DMS153 treated with DMSO at 0.1 percent for 48 hours (cell line): ENCODE measurements around the gene MYO1A.
"Not testable (repeated sequence)": the region's sequence is repeated elsewhere in the genome, so short reads cannot be mapped to it uniquely, and the experiment has no call there.

Experiments used
- DNase-seq: peaks from one replicate; lab custom pipeline; 2025; ENCODE audit not compliant: unreplicated experiment; lab: John Stamatoyannopoulos, UW

The MYO1A gene

GRCh38 chr12:57019983-57020719 lies 29.8 kb downstream of the MYO1A start:
- DNase-seq, result no peak

GRCh38 chr12:57018906-57019305 lies 31.0 kb downstream of the MYO1A start:
- no peak for DNase-seq

DNA sequence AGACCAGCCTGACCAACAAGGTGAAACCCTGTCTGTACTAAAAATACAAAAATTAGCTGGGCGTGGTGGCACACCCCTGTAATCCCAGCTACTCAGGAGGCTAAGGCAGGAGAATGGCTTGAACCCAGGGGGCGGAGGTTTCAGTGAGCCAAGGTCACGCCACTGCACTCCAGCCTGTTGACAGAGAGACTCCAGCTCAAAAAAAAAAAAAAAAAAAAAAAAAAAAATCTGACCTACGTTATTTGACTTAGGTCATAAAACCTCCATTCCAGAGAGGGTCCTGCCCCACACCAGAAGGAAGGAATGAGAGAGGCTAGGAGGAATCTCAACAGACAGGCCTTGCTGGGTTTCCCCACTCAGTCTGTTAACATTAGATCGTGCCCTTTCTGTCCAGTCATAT lies 31.6 kb downstream of the MYO1A start:
- not testable (repeated sequence) for DNase-seq

DNA sequence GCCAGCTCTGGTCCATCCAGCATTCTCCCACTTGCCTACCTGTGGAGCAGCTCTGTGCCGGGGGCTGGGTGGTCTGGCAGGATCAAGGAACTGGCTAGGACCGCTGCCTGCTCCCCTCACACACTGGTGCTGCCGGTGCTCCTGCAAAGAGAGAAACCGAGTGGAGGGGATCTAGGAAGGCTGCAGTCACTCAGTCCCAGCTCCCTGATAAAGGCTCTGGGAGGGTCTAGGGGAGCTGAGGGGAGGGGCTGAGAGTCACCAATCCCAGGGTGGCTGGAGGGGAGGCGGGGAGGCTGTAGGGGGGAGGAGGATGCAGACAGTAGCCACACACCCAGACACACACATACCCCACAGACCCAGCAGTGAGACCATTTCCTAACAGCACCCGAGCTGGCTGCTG lies 33.6 kb downstream of the MYO1A start, which contains the start of gene TAC3:
Gene TAC3, minus strand, starts transcription at position 182 of the 400 bp plus-strand sequence. CDS start 732 bp downstream, outside the sequence.
- no peak for DNase-seq

DNA sequence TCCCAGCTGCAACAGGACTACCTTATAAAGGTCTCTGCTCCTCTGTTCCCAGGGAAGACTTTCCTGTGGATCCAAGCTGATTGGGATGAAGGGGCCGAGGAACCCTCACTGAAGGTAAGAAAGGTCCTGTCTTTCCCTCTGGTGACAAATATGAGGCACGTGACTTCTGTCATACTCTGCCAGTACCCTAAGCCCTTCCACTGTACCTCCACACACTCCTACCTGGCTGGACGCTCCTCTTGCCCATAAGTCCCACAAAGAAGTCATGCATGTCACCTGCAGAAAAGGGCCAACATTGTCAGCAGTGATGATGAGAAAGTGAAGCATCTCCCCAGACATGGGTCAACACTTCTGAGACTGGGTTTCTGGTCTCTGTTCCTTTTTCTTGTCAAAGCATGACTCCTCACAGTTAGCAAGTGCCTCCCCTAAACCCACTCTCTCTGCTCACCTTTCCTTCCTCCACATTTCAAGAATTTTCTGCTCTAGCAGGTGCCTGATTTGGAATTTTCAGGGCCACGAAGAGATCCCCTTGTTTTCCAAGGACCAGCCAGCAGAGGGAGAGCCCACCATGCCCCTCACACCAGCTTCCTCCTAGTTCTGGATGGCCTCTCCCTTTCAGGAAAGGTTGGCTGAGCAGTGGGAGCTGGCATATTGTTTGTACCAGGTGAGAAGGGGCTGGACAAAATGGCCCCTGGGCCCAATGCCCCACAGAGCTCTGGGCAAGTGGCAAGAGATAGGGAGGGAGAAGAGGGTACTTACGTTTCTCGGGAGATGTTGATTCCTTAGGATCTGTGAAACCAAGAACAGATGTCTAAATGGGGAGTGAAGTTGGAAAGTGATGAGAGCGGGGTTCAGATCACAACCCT lies 37.1 kb downstream of the MYO1A start:
- DNase-seq, result no peak

DNA sequence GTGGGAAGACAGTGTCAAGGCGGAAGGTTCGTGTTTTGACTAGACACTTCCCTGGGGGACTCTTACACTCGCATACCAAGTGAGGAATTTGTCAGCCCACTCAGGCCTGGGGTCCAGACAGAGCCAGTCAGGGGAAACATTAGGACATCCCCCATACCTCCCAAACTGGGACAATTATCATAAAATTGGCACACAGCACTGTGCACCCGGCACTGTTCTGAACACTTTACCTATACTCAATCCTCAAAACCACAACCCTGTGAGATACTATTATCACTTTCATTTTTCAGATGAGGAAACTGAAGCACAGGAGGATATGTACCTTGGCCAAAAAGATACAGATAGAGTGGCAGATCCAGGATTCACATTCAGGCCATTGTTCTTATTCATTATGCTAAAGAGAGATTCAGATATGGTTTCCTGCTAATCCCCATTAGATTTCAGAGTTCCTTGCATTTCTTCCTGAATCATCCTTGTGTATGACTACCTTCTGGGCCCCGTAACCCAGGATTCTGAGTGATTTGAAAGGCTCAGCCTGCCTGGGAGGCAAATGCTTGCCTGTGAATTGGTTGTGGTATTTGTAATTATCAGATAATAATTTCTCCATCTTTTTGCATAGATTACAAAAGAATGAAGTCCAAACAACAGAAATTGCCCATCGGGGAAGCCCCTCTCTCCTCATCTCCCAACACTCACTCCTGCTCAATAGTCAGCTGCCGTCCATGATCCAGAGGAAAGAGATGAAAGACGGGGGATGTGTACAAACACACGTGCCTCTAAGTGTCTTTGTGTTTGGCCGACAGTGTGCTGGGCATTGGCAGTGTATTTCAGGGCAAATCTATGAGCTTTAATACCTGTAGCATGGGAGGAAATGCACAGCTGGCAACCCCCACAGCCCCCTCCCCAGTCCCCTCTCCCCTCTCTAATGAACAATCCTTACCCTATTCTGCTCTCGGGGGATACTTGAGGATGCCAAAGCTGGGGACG lies 38.2 kb downstream of the MYO1A start:
- no peak for DNase-seq

GRCh38 chr12:57010627-57011247 lies 39.2 kb downstream of the MYO1A start:
- no peak for DNase-seq

DNA sequence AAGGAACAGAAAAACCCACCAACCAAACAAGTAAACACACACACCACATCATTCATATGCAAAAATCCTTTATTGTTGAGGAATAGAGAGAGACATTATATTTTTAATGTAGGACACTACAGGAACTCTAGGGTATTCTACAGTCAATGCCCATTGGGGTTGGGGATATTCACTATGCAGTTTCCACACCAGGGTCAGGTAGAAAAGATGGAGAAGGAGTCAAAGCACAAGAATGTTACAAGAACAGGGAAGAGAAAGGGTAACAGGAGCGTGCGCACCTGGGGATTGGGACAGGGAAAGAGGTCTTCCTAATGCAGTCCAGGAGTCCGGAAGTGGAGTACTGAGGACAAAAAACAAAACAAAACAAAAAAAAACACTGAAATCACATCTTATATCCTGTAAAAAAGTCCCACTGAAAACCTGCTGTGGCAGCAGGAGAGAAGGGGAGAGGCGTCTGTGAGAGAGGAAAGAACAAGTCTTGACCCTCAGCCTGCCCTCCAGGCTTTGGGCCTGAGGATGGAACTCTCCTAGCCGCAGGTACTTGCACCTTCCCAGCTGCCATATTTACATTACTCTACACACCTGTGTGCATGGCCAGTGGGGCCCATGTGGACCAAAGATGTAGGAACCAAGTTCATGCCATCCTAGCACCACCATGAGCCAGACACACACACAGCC lies 39.8 kb downstream of the MYO1A start:
- DNase-seq, result no peak

DNA sequence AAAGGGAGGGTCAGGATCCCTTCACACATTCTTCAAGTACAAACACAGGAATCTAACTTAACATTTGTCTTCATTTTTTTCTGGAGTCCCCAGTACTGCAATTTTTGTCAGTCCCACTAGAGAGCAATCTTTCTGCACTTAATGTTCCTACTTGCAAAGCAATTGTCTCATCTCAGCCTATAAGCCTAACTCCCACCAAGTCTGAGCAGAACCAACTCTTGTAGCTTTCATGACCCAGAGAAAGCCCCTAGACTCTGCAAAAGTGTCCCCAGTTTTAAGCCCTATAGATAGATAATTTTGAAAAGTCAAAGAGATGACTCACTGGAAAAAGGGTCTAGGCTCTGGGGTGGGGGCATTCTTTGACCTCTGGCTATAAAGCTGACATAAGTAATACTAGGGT lies 41.8 kb downstream of the MYO1A start:
- DNase-seq, result peak; percentile 42

GRCh38 chr12:57006809-57007475 lies 43.0 kb downstream of the MYO1A start:
- no peak for DNase-seq

DNA sequence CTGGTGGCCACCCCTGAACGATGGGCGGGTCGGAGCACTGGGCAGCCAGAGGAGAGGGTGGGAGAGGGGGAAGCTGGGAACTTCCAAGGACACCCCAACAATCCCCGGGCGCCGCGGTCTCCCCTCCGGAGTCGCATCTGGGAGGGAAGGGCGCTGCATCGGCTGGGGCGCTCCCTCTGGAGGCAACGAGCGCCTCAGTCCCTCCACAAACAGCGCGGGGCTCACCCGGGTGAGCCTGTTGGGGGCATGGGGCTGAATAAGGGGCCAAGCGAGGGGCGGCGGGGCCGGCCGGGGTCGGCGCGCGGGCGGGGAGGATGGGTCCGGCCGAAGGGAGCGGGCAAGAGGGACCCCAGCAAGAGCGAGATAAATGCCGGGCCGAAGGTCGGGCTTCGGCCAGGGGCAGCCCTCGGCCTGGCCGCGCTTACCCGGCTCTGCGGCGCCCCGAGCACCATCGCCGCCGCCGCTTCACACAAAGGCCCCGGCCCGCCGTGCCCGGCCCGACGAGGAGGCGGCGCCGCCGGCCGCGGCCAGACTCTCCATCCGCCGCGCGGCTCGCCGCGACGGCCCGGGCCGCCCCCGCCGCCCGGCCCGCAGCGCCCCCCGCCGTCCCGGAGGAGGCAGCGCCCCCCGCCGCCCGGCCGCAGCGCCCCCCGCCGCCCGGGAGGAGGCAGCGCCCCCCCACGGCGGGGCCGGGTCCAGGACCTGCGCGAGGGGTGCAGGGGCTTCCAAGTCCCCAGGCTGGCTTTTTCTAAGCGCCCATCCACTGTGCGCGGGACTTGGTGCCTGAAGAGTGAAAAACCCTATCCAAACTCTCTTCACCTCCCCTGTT lies 43.7 kb downstream of the MYO1A start, which contains the start of gene ZBTB39:
Gene ZBTB39, minus strand, starts transcription at position 567 of the 829 bp plus-strand sequence. CDS start 1,629 bp downstream, outside the sequence.
- DNase-seq, result peak; percentile 25

GRCh38 chr12:57004651-57005050 lies 45.3 kb downstream of the MYO1A start:
- DNase-seq, result no peak

- no peak for DNase-seq
These were observed 46.5 kb downstream of the MYO1A start for GRCh38 chr12:57003395-57003794.

DNA sequence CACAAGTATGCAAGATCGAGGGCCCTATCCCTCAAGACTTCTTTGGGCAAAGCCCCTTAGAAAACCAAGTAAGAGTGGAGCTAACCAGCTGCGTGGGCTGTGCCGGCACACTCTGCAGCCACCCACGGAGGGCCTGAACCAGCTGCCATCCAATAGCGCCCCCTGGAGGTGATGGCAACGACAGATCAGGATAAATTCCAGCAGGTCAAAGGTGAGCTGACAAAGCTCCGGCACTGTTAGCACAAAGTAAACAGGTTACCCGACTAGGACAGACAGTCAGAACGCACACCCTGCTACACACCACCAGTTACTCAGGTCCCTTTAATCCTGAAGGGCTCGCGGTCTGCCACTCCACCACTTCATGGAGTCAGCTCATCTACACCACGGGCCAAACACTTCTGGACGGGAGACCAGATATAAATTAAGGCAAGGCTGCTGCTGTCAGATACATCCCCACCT lies 48.5 kb downstream of the MYO1A start:
- DNase-seq, result peak; percentile 18

GRCh38 chr12:57000393-57000792 lies 49.5 kb downstream of the MYO1A start:
- no peak for DNase-seq

DNA sequence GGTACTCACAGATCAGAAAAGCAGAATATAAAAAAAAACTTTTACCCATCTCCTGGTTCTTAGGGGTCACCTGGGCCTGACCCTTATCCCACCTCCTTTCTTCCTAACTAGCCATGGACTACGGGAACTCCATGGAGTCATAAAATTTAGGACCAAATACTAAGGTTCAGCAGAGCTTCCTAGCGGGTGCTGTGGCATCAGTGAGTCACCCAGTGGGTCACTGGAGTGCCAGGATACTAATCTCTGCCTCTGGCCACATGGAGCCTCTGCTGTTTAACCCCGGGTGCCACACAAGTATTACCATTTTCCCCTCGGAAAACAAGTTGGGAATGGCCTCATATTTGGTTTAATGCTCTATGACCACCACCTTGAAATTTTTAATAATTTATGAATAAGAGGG lies 50.5 kb downstream of the MYO1A start:
- no peak for DNase-seq

DNA sequence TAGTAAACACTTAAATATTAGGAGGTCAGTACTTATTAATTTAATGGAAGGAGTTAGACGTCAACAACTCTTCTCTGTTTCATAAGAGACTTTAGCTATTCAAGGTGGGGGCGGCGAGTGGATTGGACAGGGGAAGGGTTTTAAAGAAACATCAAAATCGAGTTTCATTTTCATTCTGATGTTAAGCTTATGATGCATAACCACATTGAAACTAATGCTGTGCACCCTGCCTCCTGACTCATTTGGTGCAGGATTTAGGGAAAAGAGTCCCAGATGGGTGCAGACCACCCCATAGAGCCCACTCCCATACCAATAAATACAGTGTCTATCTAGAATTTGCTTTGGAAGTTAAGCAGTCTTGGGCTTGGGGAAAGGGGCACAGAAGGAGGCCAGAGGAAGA lies 50.9 kb downstream of the MYO1A start:
- no peak for DNase-seq

DNA sequence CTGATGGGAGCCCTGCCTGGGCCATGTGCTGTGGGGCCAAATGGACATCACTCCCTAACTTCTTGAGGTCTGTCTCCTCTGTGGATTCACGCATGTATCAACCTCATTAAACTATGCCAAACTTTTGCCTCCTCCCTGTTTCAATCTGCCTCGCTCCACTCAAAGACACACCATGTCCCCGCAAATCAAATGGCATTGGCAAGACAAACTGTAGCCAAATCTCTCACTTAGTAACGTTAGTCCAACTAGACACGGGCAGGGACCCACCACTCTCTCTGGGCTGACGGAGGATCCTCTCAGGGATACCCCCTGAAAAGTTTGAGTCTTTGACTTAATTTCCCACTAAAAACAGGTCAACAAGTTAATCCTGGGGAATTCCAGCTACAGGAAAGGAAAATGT lies 51.6 kb downstream of the MYO1A start:
- DNase-seq, result no peak
